Pancreas (tissue), 10 donors: ENCODE measurements around the gene LRCOL1. TPM values are rescaled to one million over a fixed set of nuclear protein-coding genes. Genes with fewer than 3 reads are reported as not detected.

ENCODE experiments used
- ATAC-seq, 4 donors: fragments of 200-7000 bp; cut with Tn5 transposase; one replicate each; pipeline versions ENCODE4 v1.8.0 to v1.9.1; 2020; ENCODE audit warnings: mild to moderate bottlenecking in 4 of 4, moderate library complexity in 4 of 4
- DNase-seq, 6 donors: peaks; one replicate each; pipeline ENCODE4 v3.0.0-alpha.2; 2020
- FAIRE-seq: peaks from 2 replicates; lab custom pipeline; 2012; peaks lifted over from hg19 to GRCh38; lab: Jason Lieb, UNC
- H3K27ac ChIP-seq, 4 donors: fragments of 200-600 bp; sonication (generic); 1 replicate in 3 of 4; 2 replicates in 1 of 4; pipeline versions ENCODE4 v1.5.0 to v1.8.0; 2020
- H3K27me3 ChIP-seq, 4 donors: fragments of 200-600 bp; one replicate each; pipeline ENCODE4 v1.8.0; 2021
- H3K36me3 ChIP-seq, 3 donors: fragments of 200-600 bp; sonication (generic) in 1 of 3; one replicate each; pipeline versions ENCODE4 v1.5.0 to v1.8.0; 2020 to 2021
- H3K4me1 ChIP-seq, 3 donors: fragments of 200-600 bp; one replicate each; pipeline ENCODE4 v1.8.0; 2021
- H3K4me3 ChIP-seq, 4 donors: fragments of 200-600 bp; sonication (generic) in 2 of 4; one replicate each; pipeline versions ENCODE4 v1.5.0 to v1.8.0; 2020 to 2021
- H3K9me3 ChIP-seq, 4 donors: fragments of 200-600 bp; one replicate each; pipeline ENCODE4 v1.8.0; 2021
- CTCF ChIP-seq, 4 donors: fragments of 200-600 bp; sonication (generic) in 3 of 4; IDR thresholded peaks; one replicate each; pipeline versions ENCODE4 v1.5.0 to v1.8.0; 2021; ENCODE audit warnings: antibody characterized with exemption in 4 of 4
- WGBS, 2 donors: extraction: QIAGEN DNeasy Blood & Tissue Kit; methylation state at CpG; one replicate each; pipeline ENCODE4 v1.1.7; 2013; 5-methylcytosine and 5-hydroxymethylcytosine counted together
- intact Hi-C, 3 donors: fragments of 100-400 bp; cut with DNase I; formaldehyde crosslinking; loops; one replicate each; pipeline versions ENCODE4 v1.11.1 to v1.14.2; 2022
- polyA plus RNA-seq, 2 donors: library from polyadenylated mRNA; stranded (reverse); fragments of 200-250 nt; gene quantifications; one replicate each; pipeline ENCODE4 v1.2.3, GENCODE V29; 2013
- total RNA-seq, 6 donors: library from RNA; stranded (reverse); fragmentation: NEBNext Ultra II Directional in 4 of 6; extraction: Animal tissue kit (Norgen Biotek cat#: 25700) in 4 of 6; gene quantifications; one replicate each; pipeline versions ENCODE4 v1.2.1 to v1.2.4, GENCODE V29; 2021 to 2023
- donor health status: healthy with polysubstance abuse.
- donor health status: DM: no; HTN: no; CAD: no; lungs with moderate emphysema.
- donor health status: DM: no; HTN: no; CAD: no.
- donor health status: control.
- donor health status: control.
- donor health status: Bipolar disorder and iron deficiency.
- donor health status: DM: yes; HTN: yes; CAD: no.
- donor health status: DM: no; HTN: no; CAD: no.
- donor health status: DM: no; HTN: no; CAD: no.
- donor health status: DM: yes; HTN: yes; CAD: no.

The LRCOL1 gene
- total and polyA plus RNA-seq, 8 donors, result 0.21 TPM; not detected in 7

DNA sequence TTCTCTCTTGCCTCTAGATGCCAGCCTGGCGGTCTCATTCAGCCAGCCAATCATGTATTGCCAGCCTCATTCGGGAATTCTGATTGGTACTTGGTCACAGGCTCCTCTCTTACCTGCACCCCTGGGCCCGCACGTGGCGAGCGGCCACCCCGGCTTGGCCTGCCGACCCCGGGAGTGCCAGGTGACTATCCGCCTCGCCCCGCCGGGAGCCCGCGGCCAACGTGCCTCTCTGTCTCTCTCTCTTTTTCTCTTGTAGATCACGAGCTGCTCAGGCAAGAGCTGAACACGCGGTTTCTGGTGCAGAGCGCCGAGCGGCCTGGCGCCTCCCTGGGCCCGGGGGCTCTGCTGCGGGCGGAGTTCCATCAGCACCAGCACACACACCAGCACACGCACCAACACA, 39.3 kb downstream of the LRCOL1 start:
- FAIRE-seq (no peak), DNase-seq (no peak), ATAC-seq (no peak)
- H3K27ac ChIP-seq, result no peak overlapping the region
- H3K4me3 ChIP-seq, result no peak overlapping the region
- H3K27me3 ChIP-seq, result no peaks in the 10 kb centered on the region
- no peaks in the 10 kb centered on the region for H3K4me1 ChIP-seq
- 94 to 95% methylated on average over 24 to 27 of the region's 27 CpGs for WGBS, 2 donors
- no peak for TF ChIP-seq CTCF (IDR thresholded peaks at IDR 0.05)
- H3K9me3 ChIP-seq, result no peaks in the 10 kb centered on the region
- peaks cover under 1 to 4% (median 2%) of the 10 kb centered on the region in 3 donors for H3K36me3 ChIP-seq
- intact Hi-C loops, result no loop called here

DNA sequence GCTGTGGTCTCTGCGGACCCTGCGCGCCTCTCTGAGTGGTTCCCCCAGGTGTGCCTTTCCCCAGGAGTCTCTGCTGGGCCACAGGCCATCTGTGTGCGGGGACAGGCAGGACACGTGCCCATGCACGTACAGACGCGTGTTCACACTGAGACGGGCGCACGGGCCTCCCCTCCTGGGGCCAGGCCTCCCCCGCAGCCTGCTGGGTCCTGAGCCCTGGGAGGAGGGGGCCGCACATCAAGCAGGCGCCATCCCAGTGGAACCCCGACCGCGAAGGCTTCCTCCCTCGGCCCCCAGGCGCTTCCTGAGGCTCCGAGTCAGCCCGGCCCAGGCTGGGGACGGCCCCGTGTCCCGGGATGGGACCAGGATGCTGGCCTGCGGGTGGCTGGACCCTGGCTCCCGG, 39.7 kb downstream of the LRCOL1 start:
- 97 to 98% methylated on average over 26 of the region's 26 CpGs for WGBS, 2 donors
- Histone ChIP-seq H3K27ac (no peak overlapping the region), H3K4me1 (no peaks in the 10 kb centered on the region), H3K36me3 (peaks cover 0 to 4% (median 4%) of the 10 kb centered on the region in 3 donors), H3K4me3 (no peak overlapping the region), H3K27me3 (no peaks in the 10 kb centered on the region), H3K9me3 (no peaks in the 10 kb centered on the region)
- TF ChIP-seq CTCF (IDR thresholded peaks at IDR 0.05), result no peak
- ATAC-seq (no peak), DNase-seq (no peak), FAIRE-seq (no peak)
- intact Hi-C loops, result no loop called here

- FAIRE-seq (no peak), ATAC-seq (no peak), DNase-seq (no peak)
- Histone ChIP-seq H3K4me1 (no peaks in the 10 kb centered on the region), H3K27ac (no peak overlapping the region), H3K36me3 (peaks cover 0 to 5% (median 4%) of the 10 kb centered on the region in 3 donors), H3K27me3 (no peaks in the 10 kb centered on the region), H3K9me3 (no peaks in the 10 kb centered on the region), H3K4me3 (no peak overlapping the region)
- TF ChIP-seq CTCF (IDR thresholded peaks at IDR 0.05), result no peak
- intact Hi-C loops, result no loop called here
- 97% methylated on average over 50 to 55 of the region's 55 CpGs for WGBS, 2 donors
These were observed 40.4 kb downstream of the LRCOL1 start for GRCh38 chr12:132569856-132570480.

DNA sequence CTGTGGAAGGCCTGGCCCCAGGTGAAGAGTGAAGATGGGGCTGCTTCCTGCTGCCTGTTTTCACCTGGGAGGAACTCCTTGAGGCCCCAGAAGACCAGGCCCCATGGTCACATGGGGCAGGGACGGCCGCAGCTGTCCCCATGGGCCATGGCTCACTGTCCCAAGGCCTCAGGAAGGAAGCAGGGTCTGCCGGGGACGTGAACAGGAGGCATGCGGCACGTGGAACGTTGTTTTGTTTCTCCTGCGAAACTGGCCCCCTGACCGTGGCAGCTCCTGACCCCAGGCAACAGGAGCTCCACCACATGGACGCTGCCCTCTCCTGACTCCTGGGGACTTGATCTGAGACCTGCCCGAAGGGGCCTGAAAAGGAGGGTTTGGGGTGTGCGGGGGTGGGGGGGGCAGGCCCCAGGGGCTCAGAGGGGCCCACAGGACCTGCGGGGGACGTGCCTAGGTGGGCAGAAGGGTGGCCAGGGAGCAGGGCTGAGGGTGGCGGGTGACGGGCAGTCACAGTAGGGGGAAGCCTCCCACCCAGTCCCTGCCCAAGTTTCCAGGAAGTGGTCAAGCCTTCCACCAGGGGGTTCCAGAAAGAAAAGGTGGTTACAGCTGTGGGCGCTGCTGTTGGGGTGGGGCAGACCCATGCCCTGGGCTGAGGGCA, 41.4 kb downstream of the LRCOL1 start:
- DNase-seq, result no peak
- no peak overlapping the region for H3K27ac ChIP-seq
- H3K4me1 ChIP-seq, result no peaks in the 10 kb centered on the region
- no peak for TF ChIP-seq CTCF (IDR thresholded peaks at IDR 0.05)
- peaks cover 0 to 5% (median 0%) of the 10 kb centered on the region in 3 donors for H3K36me3 ChIP-seq
- H3K9me3 ChIP-seq, result no peaks in the 10 kb centered on the region
- intact Hi-C loops, result no loop called here
- ATAC-seq, result no peak
- no peaks in the 10 kb centered on the region for H3K27me3 ChIP-seq
- WGBS, 2 donors, result 95 to 96% methylated on average over 17 of the region's 17 CpGs
- FAIRE-seq, result no peak
- H3K4me3 ChIP-seq, result no peak overlapping the region

GRCh38 chr12:132568301-132568700, 42.1 kb downstream of the LRCOL1 start:
- no peaks in the 10 kb centered on the region for H3K9me3 ChIP-seq
- 92 to 96% methylated on average over 16 of the region's 16 CpGs for WGBS, 2 donors
- FAIRE-seq, result no peak
- no peak for TF ChIP-seq CTCF (IDR thresholded peaks at IDR 0.05)
- no peak overlapping the region for H3K27ac ChIP-seq
- no peaks in the 10 kb centered on the region for H3K27me3 ChIP-seq
- intact Hi-C loops, result no loop called here
- no peak for DNase-seq
- peaks cover 0 to 5% (median 0%) of the 10 kb centered on the region in 3 donors for H3K36me3 ChIP-seq
- no peaks in the 10 kb centered on the region for H3K4me1 ChIP-seq
- H3K4me3 ChIP-seq, result no peak overlapping the region
- no peak for ATAC-seq
